B cell (primary cell): ENCODE measurements around the gene TRIM38. TPM values are rescaled to one million over a fixed set of nuclear protein-coding genes. Genes with fewer than 3 reads are reported as not detected.

ENCODE experiments used
- ATAC-seq: fragments of 200-7000 bp; cut with Tn5 transposase; one replicate; pipeline ENCODE4 v1.10.0; 2021; ENCODE audit warnings: low read depth, mild to moderate bottlenecking, moderate number of reproducible peaks, moderate library complexity
- CTCF ChIA-PET: fragments of 350-600 bp; sonication (Branson Sonifier 250); formaldehyde crosslinking; loops from one replicate; lab custom pipeline; 2021; ENCODE audit warnings: antibody characterized with exemption, inconsistent platforms; lab: Charles Lee
- POLR2A ChIA-PET: fragments of 350-600 bp; sonication (Branson Sonifier 250); formaldehyde crosslinking; loops from one replicate; lab custom pipeline; 2021; ENCODE audit warnings: antibody characterized with exemption; lab: Charles Lee
- DNase-seq: peaks from one replicate; pipeline ENCODE4 v3.0.0; 2013
- H2AFZ ChIP-seq: 2 replicates; pipeline ENCODE4 v1.6.1; 2012; ENCODE audit warnings: mild to moderate bottlenecking, low read depth, low read length; ENCODE audit not compliant: insufficient read depth, poor library complexity, severe bottlenecking
- H3K27ac ChIP-seq, 2 donors: 1 replicate in 1 of 2; 2 replicates in 1 of 2; pipeline ENCODE4 v1.5.1; 2012 to 2013; ENCODE audit warnings: low read length in 2 of 2, mild to moderate bottlenecking in 2 of 2, moderate library complexity in 1 of 2
- H3K27me3 ChIP-seq, 4 experiments: fragments of 200-600 bp in 1 of 4; sonication (generic) in 1 of 4; replicated peaks in 1 of 4; 1 replicate in 2 of 4; 2 replicates in 2 of 4; pipeline versions ENCODE4 v1.6.1 to v1.7.0; 2013 to 2016; ENCODE audit warnings: low read length in 3 of 4, mild to moderate bottlenecking in 2 of 4, mixed read lengths in 1 of 4, moderate library complexity in 1 of 4; ENCODE audit not compliant: insufficient read depth in 4 of 4, control insufficient read depth in 3 of 4; ENCODE audit errors: control extremely low read depth in 1 of 4
- H3K36me3 ChIP-seq, 2 experiments: replicated peaks in 1 of 2; 1 replicate in 1 of 2; 2 replicates in 1 of 2; pipeline versions ENCODE4 v1.6.1 to v1.7.1; 2013; ENCODE audit warnings: low read length in 1 of 2; ENCODE audit not compliant: insufficient read depth in 2 of 2, control insufficient read depth in 1 of 2; ENCODE audit errors: control extremely low read depth in 1 of 2, extremely low read depth in 1 of 2
- H3K4me1 ChIP-seq, 2 donors: fragments of 200-600 bp in 1 of 2; sonication (generic) in 1 of 2; 1 replicate in 1 of 2; 2 replicates in 1 of 2; pipeline versions ENCODE4 v1.5.1 to v1.6.1; 2013 to 2017; ENCODE audit warnings: low read length in 2 of 2; ENCODE audit not compliant: control insufficient read depth in 2 of 2, insufficient read depth in 2 of 2
- H3K4me2 ChIP-seq: replicated peaks from 2 replicates; pipeline ENCODE3; 2012; ENCODE audit warnings: mild to moderate bottlenecking, low read depth, low read length; ENCODE audit not compliant: poor library complexity, severe bottlenecking
- H3K4me3 ChIP-seq, 5 experiments: fragments of 200-600 bp in 1 of 5; sonication (generic) in 1 of 5; 1 replicate in 3 of 5; 2 replicates in 2 of 5; pipeline versions ENCODE4 v1.5.1 to v1.7.0; 2011 to 2016; ENCODE audit warnings: low read length in 4 of 5, mild to moderate bottlenecking in 4 of 5, low read depth in 2 of 5, control low read depth in 1 of 5, moderate library complexity in 1 of 5; ENCODE audit not compliant: insufficient read depth in 1 of 5; ENCODE audit errors: control extremely low read depth in 1 of 5, extremely low read depth in 1 of 5
- H3K79me2 ChIP-seq: fragments of 200-600 bp; sonication (generic); one replicate; pipeline ENCODE4 v1.6.0; 2016; ENCODE audit warnings: low read length; ENCODE audit not compliant: control insufficient read depth, insufficient read depth
- H3K9ac ChIP-seq: fragments of 200-600 bp; sonication (generic); 2 replicates; pipeline ENCODE4 v1.6.1; 2017; ENCODE audit warnings: mild to moderate bottlenecking, low read length, moderate library complexity
- H3K9me3 ChIP-seq, 3 donors: one replicate each; pipeline versions ENCODE4 v1.6.1 to v1.7.1; 2013; ENCODE audit warnings: low read length in 2 of 3; ENCODE audit not compliant: control insufficient read depth in 2 of 3, insufficient read depth in 1 of 3; ENCODE audit errors: control extremely low read depth in 1 of 3
- H4K20me1 ChIP-seq: 2 replicates; pipeline ENCODE4 v1.6.0; 2012; ENCODE audit warnings: mild to moderate bottlenecking, low read length; ENCODE audit not compliant: insufficient read depth, control insufficient read depth, poor library complexity, severe bottlenecking
- H3K27ac Mint-ChIP-seq: one replicate; pipeline ENCODE4 v1.8.0; 2021; ENCODE audit warnings: mixed read lengths
- H3K27me3 Mint-ChIP-seq: one replicate; pipeline ENCODE4 v1.8.0; 2021; ENCODE audit warnings: mixed read lengths
- H3K4me1 Mint-ChIP-seq: one replicate; pipeline ENCODE4 v1.8.0; 2021; ENCODE audit warnings: mixed read lengths
- H3K4me3 Mint-ChIP-seq: one replicate; pipeline ENCODE4 v1.8.0; 2021; ENCODE audit warnings: mixed read lengths
- H3K9me3 Mint-ChIP-seq: one replicate; pipeline ENCODE4 v1.8.0; 2022; ENCODE audit warnings: mixed read lengths; ENCODE audit not compliant: insufficient read depth
- EZH2 ChIP-seq: IDR thresholded peaks from 2 replicates; pipeline ENCODE4 v1.6.1; 2012; ENCODE audit warnings: borderline replicate concordance, low read depth, mild to moderate bottlenecking, moderate library complexity, low read length; ENCODE audit not compliant: insufficient read depth, poor library complexity, severe bottlenecking
- WGBS: methylation state at CpG from one replicate; pipeline ENCODE4 v1.1.5; 2013; ENCODE audit warnings: missing lambda C conversion rate; ENCODE audit not compliant: insufficient coverage; 5-methylcytosine and 5-hydroxymethylcytosine counted together
- intact Hi-C: fragments of 100-400 bp; cut with micrococcal nuclease; formaldehyde crosslinking; loops from one replicate; pipeline ENCODE4 v1.10.0; 2022
- polyA plus RNA-seq: library from polyadenylated mRNA; depleted of rRNA; stranded (reverse); fragments of >200 nt; gene quantifications from 2 replicates; pipeline ENCODE4 v1.2.3, GENCODE V29; 2012
- total RNA-seq, 2 donors: library from RNA; stranded (reverse); fragments of 120-200 nt in 1 of 2; gene quantifications; 1 replicate in 1 of 2; 2 replicates in 1 of 2; pipeline versions ENCODE4 v1.2.3 to v1.2.4, GENCODE V29; 2013 to 2022
- TF ChIP-seq, protein P1 (sequence below): fragments of 200-600 bp; IDR thresholded peaks from one replicate; pipeline ENCODE4 v1.8.0; 2022; ENCODE audit warnings: antibody characterized with exemption, mild to moderate bottlenecking

The TRIM38 gene
- total and polyA plus RNA-seq, 2 donors (not counting 1 experiment from before 2014, with no cell fraction given) = 29.3 to 57.2 TPM

DNA sequence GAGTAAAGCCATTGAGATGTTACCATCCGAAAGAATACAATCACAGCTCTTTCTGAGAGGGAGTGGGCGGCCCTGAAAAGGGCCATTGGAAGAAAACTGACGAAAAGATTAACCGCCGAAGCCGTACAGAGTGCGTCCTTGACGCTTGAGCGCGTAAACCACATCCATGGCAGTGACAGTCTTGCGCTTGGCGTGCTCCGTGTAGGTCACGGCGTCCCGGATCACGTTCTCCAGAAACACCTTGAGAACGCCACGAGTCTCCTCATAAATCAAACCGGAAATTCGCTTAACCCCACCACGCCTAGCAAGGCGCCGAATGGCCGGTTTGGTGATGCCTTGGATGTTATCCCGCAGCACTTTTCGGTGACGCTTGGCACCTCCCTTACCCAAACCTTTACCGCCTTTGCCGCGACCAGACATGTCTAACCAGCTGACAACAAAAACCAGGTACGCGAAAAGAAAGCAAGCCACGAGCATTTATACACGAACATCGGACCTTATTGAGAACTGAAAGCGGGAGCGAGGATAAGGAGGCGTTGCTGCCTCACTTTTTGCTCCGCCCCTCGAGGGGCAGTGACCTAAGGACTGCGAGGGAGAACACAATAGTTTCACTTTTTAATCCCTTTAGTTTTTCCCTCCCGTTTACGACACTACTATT is 64.4 kb downstream of the TRIM38 start:
- Mint-ChIP-seq H3K4me3 (peak overlapping the region; percentile 98), H3K9me3 (peaks cover 3% of the 10 kb centered on the region), H3K27me3 (no peaks in the 10 kb centered on the region), H3K27ac (peak overlapping the region; percentile 98), H3K4me1 (peaks cover 51% of the 10 kb centered on the region)
- no peaks in the 10 kb centered on the region for H4K20me1 ChIP-seq
- TF ChIP-seq EZH2 = no peak
- TF ChIP-seq, protein P1, sequence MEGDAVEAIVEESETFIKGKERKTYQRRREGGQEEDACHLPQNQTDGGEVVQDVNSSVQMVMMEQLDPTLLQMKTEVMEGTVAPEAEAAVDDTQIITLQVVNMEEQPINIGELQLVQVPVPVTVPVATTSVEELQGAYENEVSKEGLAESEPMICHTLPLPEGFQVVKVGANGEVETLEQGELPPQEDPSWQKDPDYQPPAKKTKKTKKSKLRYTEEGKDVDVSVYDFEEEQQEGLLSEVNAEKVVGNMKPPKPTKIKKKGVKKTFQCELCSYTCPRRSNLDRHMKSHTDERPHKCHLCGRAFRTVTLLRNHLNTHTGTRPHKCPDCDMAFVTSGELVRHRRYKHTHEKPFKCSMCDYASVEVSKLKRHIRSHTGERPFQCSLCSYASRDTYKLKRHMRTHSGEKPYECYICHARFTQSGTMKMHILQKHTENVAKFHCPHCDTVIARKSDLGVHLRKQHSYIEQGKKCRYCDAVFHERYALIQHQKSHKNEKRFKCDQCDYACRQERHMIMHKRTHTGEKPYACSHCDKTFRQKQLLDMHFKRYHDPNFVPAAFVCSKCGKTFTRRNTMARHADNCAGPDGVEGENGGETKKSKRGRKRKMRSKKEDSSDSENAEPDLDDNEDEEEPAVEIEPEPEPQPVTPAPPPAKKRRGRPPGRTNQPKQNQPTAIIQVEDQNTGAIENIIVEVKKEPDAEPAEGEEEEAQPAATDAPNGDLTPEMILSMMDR = no peak
- H3K4me1 ChIP-seq = peaks cover 27 to 36% of the 10 kb centered on the region in 2 donors
- peak overlapping the region; percentile 88 to 97 for H3K27ac ChIP-seq
- CTCF ChIA-PET = interaction anchor here (0.7 to 9.4 kb wide), 25 partner anchors 10 to 1867 kb away, joined by 3 to 71 read pairs (median 4); a partner anchor contains a TSS
- peak overlapping the region; percentile 58 to 99 (median 88) for H3K4me3 ChIP-seq
- H3K4me2 ChIP-seq = peak overlapping the region; percentile 84
- DNase-seq (peak; percentile 97), ATAC-seq (peak; percentile 59)
- no peaks in the 10 kb centered on the region for H3K36me3 ChIP-seq
- H3K9me3 ChIP-seq = no peaks in the 10 kb centered on the region
- no peaks in the 10 kb centered on the region for H3K27me3 ChIP-seq
- H3K79me2 ChIP-seq = peaks cover 4% of the 10 kb centered on the region
- peak overlapping the region; percentile 68 for H2AFZ ChIP-seq
- 0% methylated on average over 41 of the region's 44 CpGs for WGBS
- H3K9ac ChIP-seq = peak overlapping the region; percentile 90
- intact Hi-C loops = loop anchor here (1.0 to 10.0 kb wide), 13 partner anchors 16 to 1846 kb away; partner anchors contain the start of gene ABT1
- POLR2A ChIA-PET = interaction anchor here (0.5 to 5.1 kb wide), 19 partner anchors 17 to 1866 kb away, joined by 3 to 65 read pairs (median 6); a partner anchor contains a TSS
